Regular cardiac myocyte (primary cell): ENCODE measurements around the gene ADAMTS6. TPM values are rescaled to one million over a fixed set of nuclear protein-coding genes. Genes with fewer than 3 reads are reported as not detected.

Experiments used
- total RNA-seq: library from RNA; depleted of rRNA; stranded (reverse); fragments of >200 nt; gene quantifications from 2 replicates; pipeline ENCODE4 v1.2.3, GENCODE V29; 2014

Gene ADAMTS6
- 205 and 208 TPM in 2 replicates for total RNA-seq

GRCh38 chr5:65481635-65482295, at the start of gene ADAMTS6:
Gene ADAMTS6 (minus strand): TSS chr5:65481920. CDS start chr5:65473673, 8,247 bp downstream.

Other genes with a start within 250 kb of the ADAMTS6 start
- 9.0 and 25.7 TPM in 2 replicates for gene CENPK, start 81.2 kb upstream of the ADAMTS6 start, total RNA-seq
- 29.7 and 74.7 TPM in 2 replicates for gene PPWD1, start 81.4 kb upstream of the ADAMTS6 start, total RNA-seq
- 35.1 and 45.1 TPM in 2 replicates for gene TRIM23, start 142.4 kb upstream of the ADAMTS6 start, total RNA-seq
- gene SHLD3, start 143.1 kb upstream of the ADAMTS6 start, total RNA-seq = 2.3 and 3.6 TPM in 2 replicates
- 28.2 and 35.0 TPM in 2 replicates for gene TRAPPC13, start 143.1 kb upstream of the ADAMTS6 start, total RNA-seq
- gene SGTB, start 240.2 kb upstream of the ADAMTS6 start, total RNA-seq = 20.6 and 33.0 TPM in 2 replicates
- 34.1 and 47.9 TPM in 2 replicates for gene NLN, start 240.3 kb upstream of the ADAMTS6 start, total RNA-seq